Measurements from ENCODE around the gene PCBP3.

GRCh38 chr21:45651921-45652320 lies 8.4 kb downstream of the PCBP3 start:
- TF ChIP-seq, protein P1, sequence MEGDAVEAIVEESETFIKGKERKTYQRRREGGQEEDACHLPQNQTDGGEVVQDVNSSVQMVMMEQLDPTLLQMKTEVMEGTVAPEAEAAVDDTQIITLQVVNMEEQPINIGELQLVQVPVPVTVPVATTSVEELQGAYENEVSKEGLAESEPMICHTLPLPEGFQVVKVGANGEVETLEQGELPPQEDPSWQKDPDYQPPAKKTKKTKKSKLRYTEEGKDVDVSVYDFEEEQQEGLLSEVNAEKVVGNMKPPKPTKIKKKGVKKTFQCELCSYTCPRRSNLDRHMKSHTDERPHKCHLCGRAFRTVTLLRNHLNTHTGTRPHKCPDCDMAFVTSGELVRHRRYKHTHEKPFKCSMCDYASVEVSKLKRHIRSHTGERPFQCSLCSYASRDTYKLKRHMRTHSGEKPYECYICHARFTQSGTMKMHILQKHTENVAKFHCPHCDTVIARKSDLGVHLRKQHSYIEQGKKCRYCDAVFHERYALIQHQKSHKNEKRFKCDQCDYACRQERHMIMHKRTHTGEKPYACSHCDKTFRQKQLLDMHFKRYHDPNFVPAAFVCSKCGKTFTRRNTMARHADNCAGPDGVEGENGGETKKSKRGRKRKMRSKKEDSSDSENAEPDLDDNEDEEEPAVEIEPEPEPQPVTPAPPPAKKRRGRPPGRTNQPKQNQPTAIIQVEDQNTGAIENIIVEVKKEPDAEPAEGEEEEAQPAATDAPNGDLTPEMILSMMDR (IDR thresholded peaks at IDR 0.05) = no peak
- no peak for TF ChIP-seq ZFX (IDR thresholded peaks at IDR 0.05; ENCODE audit: borderline replicate concordance)

Measured in 22Rv1 (cell line).